NCI-H1048 (cell line): ENCODE data around the gene GRAP2.
"Not testable (repeated sequence)": the region's sequence is repeated elsewhere in the genome, so short reads cannot be mapped to it uniquely, and the experiment has no call there.

Experiments used
- DNase-seq: peaks from one replicate; lab custom pipeline; 2025; lab: John Stamatoyannopoulos, UW

Gene GRAP2

DNA sequence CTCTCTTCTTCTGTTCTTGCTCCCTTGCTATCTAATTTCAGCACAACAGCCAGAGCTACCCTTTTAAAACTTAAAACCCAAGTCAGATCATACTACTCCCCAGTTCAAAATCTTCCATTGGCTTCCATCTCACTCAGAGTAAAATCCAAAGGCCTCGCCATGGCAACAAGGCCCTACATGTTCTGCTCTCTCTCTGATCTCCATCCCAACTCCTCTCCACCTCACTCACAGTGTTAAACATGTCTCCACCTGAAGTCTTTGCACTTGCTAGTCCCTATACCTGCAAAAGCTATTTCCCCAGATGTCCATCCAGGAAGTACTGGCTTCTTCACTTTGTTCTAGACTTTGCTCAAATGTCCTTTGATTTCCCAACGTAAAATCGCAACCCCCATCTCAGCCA lies 3.0 kb upstream of the GRAP2 start:
- DNase-seq, result no peak

DNA sequence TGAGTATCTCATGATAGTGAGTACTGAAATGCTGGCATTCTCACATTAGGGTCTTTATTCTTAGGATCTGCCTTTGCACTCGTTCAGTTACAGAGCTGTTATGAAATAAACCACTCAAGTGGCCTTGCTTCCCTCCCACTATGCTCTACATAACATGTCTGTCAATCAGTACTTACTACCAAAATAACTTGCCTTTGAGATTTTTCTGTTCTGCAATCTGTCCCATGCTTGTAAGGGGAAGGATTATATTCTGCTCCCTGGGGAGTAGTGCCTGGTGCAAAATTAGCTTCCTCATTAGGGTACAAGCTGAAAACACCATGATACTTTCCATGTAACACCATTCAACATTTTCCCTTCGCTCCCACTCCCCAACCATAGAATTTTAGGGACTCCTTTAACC lies 1.9 kb upstream of the GRAP2 start:
- no peak for DNase-seq

DNA sequence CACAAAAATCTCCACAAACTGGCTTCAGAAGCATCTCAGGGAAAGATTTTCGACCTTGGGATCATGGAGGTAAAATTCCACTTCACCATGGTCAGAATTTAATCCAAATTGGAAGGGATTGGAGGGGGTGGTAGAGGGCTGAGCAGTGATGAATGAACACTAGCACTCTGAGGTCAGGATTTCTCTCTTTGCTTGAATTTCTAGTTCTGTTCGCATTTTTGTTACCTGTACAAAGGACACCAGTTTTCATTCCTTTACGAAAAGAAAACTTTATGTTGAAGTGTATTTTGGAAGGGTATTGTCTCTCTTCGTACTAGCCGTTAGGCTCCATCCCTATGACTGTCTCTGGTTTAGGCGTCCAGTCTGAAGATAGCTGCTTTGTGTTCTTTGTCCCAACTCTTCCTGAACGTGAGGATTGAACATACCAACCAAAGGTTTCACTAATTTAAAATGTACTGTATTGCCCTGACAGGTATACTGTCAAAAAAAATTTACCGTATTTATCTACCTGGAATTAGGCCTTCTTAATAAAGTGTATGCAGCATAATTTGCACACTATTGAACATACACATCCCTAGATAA lies 772 bp downstream of the GRAP2 start:
- no peak for DNase-seq

DNA sequence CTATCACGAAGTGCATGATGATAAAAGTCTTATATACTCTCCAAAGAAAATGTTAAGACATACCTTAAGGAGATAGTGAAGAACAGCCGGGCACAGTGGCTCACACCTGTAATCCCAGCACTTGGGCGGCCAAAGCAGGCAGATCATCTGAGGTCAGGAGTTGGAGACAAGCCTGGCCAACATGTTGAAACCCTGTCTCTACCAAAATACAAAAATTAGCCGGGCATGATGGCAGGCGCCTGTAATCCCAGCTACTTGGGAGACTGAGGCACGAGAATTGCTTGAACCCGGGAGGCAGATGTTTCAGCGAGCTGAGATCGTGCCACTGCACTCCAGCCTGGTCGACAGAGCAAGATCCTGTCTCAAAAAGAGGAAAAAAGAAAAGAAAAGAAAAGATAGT lies 3.1 kb downstream of the GRAP2 start:
- DNase-seq, result not testable (repeated sequence)

- DNase-seq, result no peak
These were observed 4.0 kb downstream of the GRAP2 start for GRCh38 chr22:39904862-39905261.

DNA sequence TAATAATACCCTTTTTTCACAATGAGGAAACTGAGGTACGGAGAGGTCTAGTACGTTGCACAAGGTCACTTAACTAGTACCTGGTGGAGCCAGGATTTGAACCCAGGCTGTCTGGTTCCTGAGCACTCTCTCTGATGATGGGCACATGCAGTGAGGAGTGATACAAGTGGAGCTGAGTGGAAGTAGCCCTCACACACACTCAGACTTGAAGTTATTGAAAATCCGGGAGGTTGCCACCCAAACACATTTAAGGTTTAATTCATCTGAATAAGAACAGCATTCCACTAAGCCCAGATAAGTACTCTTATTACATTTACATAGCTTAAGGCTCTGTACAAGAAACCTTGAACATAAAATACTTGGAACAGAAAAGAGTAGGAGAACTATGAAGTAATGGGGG lies 4.8 kb downstream of the GRAP2 start:
- DNase-seq, result no peak

DNA sequence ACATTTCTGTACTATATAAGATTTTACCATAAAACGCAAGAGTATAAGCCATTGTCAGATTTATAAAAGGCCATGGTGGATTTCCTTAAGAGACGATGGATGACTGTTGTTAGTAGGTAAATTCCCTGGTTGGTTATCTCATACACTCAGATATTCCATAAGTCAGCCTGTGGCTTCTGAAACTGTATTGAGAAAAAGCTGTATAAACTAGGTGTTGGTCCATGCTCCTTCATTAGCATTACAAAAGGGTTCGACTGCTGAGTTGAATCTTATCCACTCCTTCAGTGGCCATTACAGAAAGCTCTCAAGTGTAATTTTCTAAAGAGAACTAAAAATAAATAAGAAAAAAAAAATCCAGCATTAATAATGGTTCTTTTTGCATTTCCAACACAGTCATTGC lies 5.3 kb downstream of the GRAP2 start:
- DNase-seq, result no peak

DNA sequence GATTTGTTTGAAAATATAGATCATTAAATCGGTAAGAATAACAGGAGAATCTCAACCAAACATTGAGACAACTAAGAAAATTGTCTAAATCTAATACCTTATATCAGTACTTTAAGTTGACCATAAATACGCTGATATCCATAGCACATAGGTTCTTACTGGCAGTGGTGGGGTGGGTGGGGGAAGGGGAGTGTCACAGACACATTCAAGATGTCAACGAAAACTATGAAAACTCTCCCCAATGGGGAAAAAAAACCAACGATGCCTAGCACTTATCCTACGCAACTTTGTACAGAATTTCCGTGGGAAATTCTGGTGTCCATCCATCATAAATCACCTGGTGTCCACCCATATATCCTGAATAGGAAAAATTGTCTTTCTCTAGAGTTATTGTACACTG lies 6.2 kb downstream of the GRAP2 start:
- no peak for DNase-seq

- no peak for DNase-seq
These were observed 6.8 kb downstream of the GRAP2 start for GRCh38 chr22:39907605-39908097.

- DNase-seq, result no peak
These were observed 7.3 kb downstream of the GRAP2 start for GRCh38 chr22:39908136-39908535.

DNA sequence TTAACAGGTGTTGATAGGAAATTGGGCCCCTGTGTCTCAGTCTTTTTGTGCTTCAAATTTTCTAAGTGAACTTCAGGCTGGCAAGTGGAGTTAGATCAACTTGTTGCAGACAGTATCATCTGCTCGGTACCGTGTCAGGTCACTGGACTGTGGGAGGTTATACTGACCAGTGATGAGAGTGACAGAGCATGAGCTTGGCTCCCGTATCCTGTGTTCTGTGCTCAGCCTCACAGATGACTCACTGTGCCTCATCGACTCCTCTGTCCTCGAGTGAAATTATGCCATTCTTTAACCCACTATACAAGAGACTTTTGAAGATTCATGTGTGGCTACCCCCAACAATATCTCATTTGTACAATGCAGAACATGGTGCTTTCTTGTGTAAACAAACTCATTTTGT lies 7.9 kb downstream of the GRAP2 start:
- DNase-seq, result no peak

GRCh38 chr22:39910876-39911613 lies 10.2 kb downstream of the GRAP2 start:
- DNase-seq, result no peak

- DNase-seq, result no peak
These were observed 12.4 kb downstream of the GRAP2 start for GRCh38 chr22:39913321-39913720.

DNA sequence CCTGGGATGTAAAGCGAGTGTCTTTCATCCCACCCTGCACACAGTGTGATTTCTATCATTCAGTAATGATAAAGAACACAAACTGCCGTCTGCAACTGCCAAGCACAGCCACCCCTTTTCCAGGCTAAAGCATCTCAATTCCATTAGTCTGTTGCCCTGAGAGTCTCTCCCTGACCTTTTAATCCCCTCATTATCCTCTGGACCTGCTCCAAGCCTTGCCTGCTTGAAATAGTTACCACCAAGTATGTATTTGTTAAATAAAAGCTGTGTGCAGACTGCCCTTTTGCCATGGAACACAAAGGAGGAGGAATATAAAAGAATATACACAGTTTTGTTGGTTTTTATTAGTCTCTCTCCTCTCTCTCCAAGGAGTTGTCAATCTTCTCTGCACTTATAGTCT lies 13.0 kb downstream of the GRAP2 start:
- DNase-seq, result no peak

DNA sequence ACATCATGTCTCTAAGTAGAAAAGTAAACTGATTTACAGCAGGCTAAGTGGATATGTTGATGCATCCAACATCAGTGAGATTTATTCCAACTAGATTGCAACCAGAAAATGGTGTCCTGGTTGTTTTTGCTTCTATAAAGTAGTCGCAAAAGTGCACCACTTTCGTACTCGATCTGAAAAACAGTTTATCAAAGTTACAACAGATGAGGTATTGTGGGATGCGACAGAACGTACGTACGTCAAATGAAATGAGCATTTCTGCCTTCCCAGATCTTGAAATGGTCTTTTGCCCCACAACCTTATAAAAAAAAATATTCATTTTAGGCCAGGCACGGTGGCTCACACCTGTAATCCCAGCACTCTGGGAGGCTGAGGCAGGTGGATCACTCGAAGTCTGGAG lies 13.7 kb downstream of the GRAP2 start:
- no peak for DNase-seq

DNA sequence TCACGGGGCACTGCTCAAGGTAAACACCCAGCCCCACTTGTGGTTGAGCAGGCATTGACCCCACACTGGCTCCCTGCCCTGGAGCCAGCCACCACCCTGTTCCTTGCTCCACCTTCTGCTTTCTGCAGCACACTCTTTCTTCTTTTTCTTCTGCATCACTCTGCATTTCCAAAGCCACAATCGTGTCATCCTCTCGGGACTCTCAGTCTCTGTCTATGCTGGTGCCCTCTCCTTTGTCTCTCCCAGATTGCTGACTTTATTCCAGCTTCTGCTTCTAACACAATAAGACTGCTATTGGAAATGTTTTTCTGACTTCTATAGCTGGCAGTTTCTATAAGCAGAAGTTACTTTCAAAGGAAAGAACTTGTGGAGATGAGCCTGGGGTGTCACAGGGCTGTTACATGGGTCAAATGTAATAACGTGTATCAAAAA lies 14.4 kb downstream of the GRAP2 start:
- DNase-seq, result no peak

DNA sequence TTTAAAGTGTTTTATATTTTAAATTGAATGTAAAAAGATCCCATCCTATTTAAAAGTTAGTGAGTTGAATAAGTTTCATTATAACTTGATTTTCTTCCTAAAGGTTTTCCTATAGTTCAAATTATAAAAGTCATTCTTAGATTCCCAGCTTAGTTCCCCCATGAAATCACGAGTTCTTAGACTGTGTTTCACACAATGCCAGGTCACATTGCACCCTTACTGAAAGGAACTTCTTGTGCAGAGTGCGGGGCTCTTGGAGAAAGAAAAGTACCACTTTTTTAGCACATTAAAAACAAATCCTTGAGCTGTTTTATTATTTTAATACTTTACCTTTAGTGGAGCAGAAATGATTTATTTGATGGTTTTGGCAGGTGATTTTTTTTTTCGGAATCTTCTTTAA lies 15.6 kb downstream of the GRAP2 start:
- DNase-seq, result no peak

DNA sequence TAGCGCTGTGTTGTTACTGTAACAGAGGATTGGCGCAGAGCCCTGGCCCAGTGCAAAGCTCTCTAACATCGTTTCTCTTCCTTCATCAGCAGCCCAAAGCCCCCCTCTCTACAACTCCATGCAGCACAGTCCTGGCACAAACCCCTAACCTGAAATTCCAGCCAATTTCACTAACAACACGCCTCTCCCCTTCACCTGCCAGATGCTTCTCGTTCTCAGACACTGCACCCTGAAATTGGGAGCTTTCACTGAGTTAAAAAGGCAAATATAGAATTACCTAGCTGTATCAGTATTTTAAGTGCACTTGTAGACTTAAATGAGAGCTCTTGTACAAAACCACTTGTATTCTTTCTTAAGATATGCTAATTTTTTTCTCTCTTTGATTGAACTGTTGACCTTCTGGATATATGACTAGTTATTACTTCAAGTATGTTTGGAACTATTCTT lies 16.3 kb downstream of the GRAP2 start:
- DNase-seq, result no peak

- DNase-seq, result no peak
These were observed 17.1 kb downstream of the GRAP2 start for GRCh38 chr22:39917776-39918495.

DNA sequence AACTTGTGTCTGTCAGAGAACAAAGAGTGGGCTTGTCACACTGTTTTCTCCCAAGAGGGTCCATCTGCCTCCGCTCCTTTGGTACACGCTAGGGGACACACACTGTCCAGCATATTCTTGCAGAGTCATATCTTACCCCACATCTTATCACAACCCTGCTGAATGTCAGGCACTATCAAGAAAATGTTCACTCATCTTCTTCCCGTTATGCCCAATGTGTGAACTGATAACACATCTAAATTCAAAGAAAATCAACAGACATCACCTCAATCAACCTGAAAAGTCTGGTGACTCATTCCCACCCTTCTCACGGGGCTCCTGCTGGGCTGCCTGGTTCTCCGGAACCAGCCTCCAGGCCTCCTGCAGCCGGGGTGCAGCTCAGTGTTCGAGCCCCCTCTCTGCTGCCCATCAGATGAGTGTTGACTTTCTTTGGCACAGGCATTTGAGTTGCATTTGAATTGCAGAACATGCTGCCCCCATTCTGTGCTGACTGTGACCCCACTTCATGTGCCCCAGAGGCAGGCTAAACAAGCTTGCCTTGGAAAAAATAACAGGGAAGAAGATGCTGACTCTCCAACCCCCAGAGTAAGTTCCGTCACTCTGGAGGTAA lies 19.4 kb downstream of the GRAP2 start:
- no peak for DNase-seq

GRCh38 chr22:39923696-39924095 lies 22.8 kb downstream of the GRAP2 start:
- DNase-seq, result no peak

GRCh38 chr22:39924286-39924685 lies 23.4 kb downstream of the GRAP2 start:
- DNase-seq, result no peak

- DNase-seq, result no peak
These were observed 24.4 kb downstream of the GRAP2 start for GRCh38 chr22:39925273-39925672.
